ENCODE data around the gene MYH11.

DNA sequence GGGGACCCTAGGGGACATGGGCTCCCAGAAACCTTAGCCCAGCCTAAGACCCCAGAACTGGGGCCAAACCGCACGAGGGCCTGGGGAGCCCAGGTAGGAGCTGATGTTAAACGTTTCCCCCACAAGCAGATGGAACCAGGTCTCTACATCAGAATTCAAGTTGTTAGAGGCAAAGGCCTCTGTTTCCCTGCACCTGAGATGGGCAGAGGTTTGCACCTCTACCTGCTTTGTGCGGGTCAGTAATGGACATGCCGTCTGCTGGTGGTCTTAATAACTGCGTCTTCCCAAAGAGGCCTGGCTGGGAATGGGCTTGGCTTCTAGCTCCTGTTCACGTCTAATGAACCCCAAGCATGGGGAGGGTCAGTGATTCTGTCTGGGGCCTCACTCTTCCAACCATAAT lies 127.7 kb downstream of the MYH11 start:
- TF ChIP-seq, protein P1, sequence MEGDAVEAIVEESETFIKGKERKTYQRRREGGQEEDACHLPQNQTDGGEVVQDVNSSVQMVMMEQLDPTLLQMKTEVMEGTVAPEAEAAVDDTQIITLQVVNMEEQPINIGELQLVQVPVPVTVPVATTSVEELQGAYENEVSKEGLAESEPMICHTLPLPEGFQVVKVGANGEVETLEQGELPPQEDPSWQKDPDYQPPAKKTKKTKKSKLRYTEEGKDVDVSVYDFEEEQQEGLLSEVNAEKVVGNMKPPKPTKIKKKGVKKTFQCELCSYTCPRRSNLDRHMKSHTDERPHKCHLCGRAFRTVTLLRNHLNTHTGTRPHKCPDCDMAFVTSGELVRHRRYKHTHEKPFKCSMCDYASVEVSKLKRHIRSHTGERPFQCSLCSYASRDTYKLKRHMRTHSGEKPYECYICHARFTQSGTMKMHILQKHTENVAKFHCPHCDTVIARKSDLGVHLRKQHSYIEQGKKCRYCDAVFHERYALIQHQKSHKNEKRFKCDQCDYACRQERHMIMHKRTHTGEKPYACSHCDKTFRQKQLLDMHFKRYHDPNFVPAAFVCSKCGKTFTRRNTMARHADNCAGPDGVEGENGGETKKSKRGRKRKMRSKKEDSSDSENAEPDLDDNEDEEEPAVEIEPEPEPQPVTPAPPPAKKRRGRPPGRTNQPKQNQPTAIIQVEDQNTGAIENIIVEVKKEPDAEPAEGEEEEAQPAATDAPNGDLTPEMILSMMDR (conservative IDR thresholded peaks at IDR 0.05; ENCODE audit: low read length), result no peak
- no peak for TF ChIP-seq EZH2phosphoT487 (IDR thresholded peaks at IDR 0.05; ENCODE audit: borderline replicate concordance)

Data from Loucy (cell line).